C1 segment of cervical spinal cord (tissue), 14 donors: ENCODE results near the gene KPNB1.

Experiments
- DNase-seq, 14 donors: peaks; one replicate each; lab custom pipeline; 2025; lab: John Stamatoyannopoulos, UW

KPNB1 gene

GRCh38 chr17:47711366-47712099 is 61.8 kb downstream of the KPNB1 start:
- no peak for DNase-seq

GRCh38 chr17:47712330-47713023 is 62.8 kb downstream of the KPNB1 start:
- DNase-seq = no peak

DNA sequence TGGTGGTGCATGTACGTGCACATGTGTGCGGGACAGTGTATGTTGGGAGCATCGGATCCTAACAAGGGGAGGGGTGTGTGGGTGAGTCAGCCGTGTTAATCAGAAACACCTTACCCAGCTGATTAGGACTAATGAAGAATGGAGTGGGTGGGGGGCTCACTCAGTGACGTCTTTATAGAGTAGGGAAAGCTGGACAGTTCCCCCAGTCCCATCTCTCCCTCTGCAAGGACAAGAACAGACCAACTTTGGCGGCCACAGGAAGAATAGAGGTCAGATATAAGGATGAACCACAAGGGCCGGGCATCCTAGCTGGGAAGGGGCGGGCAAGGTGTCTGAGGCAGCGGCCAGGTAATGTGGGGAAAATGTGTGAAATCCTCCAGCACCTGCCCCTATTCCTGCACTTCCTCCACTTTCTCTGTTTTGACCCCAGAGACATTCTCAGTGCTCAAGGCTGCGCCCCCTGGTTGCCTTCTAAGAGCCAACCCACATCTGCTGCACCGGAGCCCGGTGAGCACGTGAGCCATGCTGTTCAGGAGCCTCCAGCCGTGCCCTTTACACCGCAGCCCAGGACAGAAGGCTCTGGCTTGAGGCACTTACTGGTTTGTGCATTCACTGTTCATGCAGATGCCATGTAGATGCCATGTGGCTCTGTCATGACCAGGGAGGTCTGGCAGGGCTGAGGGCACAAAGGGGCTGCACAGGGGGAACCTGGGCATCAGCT is 64.4 kb downstream of the KPNB1 start:
- no peak for DNase-seq

DNA sequence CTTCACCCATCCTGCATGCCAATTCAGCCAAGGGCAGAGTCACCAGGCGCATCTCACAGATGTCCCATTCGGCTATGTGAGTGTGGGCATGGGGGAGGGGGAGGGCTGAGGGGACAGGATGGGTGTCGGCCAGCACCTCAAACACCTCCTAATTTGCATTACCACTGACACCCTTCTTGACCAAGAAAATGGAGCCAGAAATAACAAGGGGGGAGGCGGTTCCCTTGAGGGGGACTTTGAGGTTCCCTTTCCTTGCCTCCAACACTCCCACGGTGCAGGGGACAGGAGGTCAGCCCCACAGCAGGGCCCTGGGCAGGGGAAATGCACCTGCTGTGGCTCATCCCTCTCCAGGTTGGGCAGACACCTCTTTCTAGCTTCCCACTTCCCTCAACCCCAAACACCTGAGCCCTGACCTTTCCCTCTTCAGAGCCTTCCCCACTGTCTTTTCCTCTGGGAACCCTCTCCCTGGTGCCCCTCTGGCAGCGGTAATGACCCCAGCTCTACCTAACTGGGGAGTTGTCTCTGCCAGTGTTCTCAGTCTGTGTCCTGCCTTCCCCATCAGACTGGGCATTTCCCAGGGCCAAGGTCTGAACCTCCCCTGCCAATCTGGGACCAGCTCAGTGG is 65.2 kb downstream of the KPNB1 start:
- no peak for DNase-seq

- DNase-seq = no peak
Observed at GRCh38 chr17:47715669-47716325, 66.1 kb downstream of the KPNB1 start.

DNA sequence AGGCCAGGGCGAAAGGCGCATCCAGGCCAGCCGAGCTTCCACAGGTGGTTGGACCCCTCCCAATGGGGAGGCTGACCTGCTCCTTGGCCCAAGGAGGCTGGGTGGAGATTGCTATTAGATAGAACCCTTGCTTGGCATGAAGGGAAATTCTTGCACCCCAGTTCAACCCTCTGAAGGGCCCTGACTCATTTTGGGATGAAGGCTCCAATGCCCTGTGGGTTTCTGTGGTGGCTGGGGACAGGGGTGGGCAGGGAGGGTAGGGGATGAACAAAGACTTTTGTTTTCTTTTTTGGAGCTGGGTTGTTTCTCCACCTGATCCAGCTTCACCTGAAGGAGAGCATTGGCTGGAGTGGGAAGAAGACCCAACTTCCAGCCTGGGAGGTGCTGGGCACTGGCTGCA is 66.7 kb downstream of the KPNB1 start:
- no peak for DNase-seq

GRCh38 chr17:47717261-47717697 is 67.6 kb downstream of the KPNB1 start:
- DNase-seq = no peak

GRCh38 chr17:47717979-47718621 is 68.4 kb downstream of the KPNB1 start:
- no peak for DNase-seq

DNA sequence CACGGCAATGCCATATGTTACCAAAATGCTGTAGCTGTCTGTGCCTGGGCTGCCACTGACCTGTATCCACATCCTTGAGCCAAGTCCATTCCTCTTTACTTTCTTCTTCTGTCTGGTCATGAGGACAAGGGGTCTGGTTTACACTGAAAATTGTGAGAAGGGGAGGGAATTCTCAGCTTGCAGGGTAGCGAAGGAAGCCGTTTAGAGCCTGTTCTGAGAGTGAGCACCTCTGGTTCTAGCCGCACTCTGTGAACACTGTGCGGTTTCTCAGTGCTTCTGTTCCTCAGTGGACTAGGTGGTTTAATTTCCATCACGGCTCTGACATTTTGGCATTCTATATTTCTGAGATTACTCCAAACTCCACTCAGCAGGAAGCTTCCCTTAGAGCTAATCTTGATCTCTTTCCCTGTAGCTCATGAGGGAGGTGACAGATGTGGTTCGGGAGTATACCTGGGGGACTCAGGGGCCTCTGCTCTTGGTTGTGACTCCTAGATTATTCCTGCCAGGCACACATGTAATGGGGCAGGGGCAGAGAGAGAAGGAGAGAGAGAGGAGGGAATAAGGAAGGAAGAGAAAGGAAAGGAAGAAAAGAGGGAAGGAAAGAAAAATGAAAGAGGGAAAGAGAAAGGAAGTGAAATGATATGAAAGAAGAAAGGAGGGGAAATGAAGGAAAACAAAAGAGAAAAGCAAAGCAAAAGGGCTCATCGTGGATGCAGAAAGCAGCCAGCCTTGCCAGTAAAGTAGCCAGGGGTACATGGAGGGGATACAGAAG is 69.1 kb downstream of the KPNB1 start:
- no peak for DNase-seq

GRCh38 chr17:47719411-47720152 is 69.9 kb downstream of the KPNB1 start:
- DNase-seq = no peak

- no peak for DNase-seq
Observed at GRCh38 chr17:47720196-47720595, 70.5 kb downstream of the KPNB1 start.

DNA sequence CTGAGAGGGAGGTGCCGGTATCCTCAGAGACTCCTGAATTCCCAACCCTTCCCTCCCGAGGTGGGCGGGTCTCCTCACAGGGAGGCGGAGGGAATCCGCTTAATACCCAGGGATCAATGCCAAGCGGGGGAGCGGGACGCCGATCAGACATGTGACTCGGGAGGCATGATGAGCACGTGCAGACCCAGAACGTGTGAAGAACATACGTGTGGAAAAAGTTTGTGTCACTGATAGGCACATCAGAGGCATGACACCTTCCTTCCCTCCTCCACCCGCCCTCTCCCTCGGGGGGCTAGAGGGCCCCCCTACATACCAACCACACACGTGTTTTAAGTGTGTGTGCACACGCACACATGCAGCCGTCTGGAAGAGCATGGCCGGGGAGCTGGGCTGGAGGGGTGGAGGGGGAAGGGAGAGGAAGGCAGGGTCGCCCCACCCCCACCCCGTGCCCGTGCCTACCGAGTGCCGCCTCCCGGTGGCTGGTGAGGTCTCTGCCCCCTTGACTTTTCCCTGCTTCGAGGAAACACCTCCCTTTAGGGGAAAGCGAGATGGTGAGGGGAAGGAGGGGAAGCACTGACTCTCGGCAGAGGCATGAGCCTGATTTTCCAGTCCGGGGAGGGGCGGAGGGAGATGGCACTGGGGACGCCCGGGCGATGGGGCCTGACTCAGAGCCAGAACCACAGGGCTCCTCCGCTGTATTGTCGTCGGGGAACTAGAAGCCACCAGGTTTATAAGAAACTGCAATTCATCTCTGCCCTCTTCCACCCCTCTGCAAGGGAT is 71.2 kb downstream of the KPNB1 start:
- DNase-seq = no peak

GRCh38 chr17:47721725-47722124 is 72.0 kb downstream of the KPNB1 start:
- no peak for DNase-seq

GRCh38 chr17:47724705-47725104 is 75.0 kb downstream of the KPNB1 start:
- no peak for DNase-seq

DNA sequence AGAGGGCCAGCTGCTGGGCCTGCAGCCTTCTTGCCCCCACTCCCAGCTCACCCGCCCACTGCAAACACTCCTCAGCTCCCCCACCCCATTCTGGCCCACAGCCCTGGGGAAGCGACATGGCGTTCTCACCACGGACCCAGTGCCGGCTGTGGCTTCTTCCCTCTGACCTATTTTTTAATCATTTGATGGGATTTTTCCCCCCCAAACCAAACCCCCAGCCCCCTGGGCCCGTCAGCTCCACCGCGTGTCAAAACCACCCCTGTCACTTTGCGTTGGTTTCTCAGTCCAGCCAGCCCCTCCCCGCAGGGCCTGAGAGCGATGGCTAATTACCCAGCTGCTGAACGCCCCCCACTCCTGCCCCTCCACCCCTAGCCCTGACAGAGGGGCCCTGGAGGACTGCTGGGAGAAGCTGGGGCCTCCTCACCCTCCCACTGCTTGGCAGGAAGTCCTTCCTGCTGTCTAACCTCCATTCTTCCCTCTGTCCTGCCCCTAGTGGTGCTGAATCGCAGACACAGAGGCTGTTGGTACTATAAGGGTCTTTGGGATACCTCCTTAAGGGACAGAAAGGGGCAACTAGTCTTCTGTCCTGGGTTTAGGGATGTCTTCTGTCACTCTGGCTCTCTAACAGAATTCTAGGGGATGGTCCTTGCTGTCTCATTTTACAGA is 75.9 kb downstream of the KPNB1 start:
- DNase-seq = no peak

DNA sequence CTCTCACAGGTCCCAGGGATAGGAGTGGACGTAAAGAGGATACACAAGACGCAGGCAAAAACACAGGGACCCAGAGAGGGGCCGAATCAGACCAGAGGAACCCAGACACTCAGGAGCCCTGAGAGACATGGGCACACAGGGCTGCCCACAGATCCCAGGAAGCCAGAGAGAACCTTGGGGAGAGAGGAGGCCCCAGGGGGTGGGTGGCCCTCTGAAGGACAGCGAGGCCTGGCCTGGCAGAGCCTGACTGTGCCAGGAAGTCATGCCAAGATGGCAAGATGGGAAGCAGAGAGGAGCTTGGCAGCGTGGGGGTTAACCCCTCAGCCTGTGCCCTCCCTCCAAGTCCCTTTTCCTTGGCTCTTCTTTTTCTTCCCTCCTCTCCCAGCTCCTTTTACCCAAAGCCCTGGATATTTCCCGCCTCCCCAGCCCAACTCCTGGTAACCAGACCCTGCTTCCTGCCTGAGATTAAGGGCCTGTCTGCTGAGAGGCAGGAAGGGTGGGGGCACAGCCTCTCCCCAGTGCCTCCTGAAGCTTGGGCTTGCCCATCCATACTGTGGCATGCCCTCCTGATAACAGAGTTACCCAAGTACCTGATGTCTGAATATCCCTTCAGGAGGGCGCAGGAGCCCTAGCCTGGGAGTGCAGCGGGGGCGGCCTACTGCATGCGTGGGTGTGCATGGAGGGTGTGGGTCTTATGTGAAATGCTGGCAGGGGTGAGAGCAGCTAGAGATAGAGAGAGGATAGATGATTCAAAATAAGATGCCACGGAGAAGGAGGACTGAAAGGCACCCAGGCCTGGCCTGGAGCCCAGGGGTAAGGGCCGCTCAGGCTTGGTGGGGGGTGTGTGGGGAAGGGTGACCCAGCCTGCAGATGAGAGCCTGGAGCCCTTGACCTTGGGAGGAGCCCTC is 77.3 kb downstream of the KPNB1 start:
- no peak for DNase-seq

DNA sequence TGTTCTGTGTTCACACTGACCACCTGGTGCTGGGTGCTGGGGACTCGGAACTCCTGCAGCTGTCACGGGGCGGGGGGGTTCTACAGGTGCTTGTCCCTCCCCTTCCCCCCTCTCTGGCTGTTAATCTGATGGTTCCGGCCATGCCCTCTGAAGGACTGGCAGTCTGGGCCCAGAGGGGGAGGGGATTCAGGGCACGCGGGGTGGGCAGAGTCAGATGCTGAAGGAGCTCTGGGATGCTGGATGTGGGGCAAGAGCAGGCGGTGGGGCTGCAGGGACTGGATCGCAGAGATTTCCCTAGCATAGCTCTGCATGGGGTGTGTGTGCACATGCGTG is 78.0 kb downstream of the KPNB1 start:
- no peak for DNase-seq
